HG02798 (cell line): Measurements from ENCODE around the gene DMD.
"Not testable (repeated sequence)": the region's sequence is repeated elsewhere in the genome, so short reads cannot be mapped to it uniquely, and the experiment has no call there.

Experiments used
- ATAC-seq: cut with Tn5 transposase; IDR thresholded peaks from one replicate; pipeline ENCODE4 v1.9.1; 2021; ENCODE audit warnings: mild to moderate bottlenecking; ENCODE audit not compliant: unreplicated experiment, poor library complexity

The DMD gene

DNA sequence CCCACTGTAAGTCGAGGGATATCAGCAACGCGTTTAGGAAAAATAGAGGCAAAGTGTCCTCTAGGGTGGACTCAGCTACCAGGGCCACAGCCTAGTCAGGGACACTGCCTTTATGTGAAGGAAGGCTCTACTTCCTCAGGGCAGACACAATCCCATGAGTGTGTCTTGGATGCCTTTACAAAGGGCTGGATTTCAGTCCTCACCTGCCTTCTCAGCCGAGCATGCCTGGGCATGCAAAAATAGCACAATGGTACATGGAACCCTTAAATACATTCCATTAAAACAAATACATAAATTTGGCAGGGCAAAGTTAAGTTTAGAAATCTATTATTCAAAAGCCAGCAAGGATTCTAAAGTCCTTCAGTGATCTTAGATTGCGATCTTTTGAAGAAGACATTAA, 51.1 kb downstream of the DMD start:
- ATAC-seq, result no peak

DNA sequence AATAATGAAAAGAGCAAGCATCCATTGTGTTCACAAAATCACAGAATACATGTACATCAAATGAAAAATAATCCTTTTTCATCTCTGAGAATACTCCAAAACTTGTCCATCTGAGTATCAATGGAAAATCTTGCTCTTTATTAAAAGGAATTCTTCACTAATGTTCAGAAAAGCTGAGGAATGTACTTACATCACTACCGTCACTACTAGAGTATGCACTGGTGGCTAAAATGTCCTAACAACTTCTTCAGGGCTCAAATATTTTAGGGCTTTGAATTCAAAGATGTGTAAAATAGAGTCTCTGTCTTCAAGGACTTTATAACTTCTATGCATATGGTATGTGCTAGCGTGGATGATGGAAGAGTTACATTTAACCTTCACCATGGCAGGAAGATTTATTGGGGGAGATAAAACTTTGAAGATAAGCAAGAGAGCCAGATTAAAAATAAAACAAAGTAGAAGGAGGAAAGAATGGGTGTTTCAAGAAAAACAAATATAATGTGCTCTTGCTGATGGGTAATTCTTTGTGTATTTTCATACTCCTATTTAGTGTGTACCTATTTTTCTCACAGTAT, 55.1 kb downstream of the DMD start:
- no peak for ATAC-seq

DNA sequence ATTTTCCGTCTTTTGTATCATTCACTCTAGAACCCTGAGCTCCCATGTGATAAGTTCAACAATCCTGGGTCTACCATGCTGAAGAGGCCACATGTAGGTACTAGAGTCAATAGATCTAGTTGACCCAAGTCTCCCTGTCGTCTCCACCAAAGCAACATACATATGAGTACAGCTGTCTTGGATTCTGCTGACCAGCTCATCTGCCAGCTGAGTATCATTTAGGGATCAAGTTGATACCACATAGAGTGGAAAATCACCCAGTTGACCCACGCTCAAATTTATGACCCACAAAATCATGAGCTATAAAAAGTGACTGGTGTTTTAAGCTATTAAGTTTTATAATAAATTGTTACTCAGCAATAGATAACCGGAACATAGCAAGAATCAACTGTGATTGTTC, 61.8 kb downstream of the DMD start:
- ATAC-seq, result no peak

DNA sequence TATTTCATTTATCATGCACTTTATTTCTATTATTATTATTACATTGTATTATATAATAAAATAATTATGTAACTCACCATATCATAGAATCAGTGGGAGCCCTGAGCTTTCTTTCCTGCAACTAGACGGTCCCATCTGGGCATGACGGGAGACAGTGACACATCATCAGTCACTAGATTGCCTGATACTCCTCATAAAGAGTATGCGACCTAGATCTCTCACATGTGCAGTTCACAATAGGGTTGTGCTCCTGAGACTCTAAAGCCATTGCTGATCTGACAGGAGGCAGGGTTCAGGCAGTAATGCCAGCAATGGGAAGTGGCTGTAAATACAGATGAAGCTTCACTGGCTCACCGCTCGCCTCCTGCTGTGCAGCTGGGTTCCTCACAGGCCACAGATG, 62.3 kb downstream of the DMD start:
- no peak for ATAC-seq

DNA sequence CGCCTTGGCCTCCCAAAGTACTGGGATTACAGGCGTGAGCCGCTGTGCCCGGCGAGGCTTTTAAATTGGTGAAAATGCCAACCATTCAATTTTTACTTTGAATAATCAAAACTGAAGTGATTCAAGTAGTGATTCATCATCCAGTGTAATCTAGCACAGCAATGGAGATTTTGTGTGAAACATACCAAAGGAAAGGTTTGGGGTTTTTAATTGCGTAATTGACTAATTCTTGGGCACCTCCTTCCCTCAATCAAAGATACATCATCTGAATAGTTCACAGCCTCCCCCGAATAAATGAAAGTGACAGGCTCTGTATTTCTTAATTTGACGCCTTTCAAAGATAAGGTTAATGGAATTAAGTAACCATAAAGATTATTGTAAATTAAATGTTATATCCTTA, 69.0 kb downstream of the DMD start:
- no peak for ATAC-seq

DNA sequence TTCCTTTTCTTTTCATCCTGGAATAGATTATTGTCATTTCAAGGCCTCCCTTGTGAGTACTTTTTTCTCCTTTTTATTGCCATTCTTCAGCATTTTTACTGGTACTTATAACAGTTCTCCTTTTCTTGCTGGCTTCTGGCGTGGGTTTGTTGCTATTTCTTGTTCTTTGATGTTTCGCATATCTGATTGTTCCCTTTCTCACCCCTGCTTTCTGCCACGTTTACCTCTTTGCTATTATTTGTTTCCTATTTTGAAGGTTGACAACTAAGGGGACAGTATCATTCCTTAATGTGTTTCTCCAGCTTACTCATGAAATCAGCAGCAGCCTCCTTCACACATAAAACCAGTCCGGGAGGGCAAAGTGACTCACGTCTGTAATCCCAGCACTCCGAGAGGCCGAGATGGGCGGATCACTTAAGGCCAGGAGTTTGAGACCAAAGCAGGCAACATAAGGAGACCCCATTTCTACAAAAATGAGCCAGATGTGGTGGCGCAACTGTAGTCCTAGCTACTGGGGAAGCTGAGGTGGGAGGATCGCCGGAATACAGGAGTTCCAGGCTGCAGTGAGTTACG, 72.6 kb downstream of the DMD start:
- ATAC-seq, result no peak

DNA sequence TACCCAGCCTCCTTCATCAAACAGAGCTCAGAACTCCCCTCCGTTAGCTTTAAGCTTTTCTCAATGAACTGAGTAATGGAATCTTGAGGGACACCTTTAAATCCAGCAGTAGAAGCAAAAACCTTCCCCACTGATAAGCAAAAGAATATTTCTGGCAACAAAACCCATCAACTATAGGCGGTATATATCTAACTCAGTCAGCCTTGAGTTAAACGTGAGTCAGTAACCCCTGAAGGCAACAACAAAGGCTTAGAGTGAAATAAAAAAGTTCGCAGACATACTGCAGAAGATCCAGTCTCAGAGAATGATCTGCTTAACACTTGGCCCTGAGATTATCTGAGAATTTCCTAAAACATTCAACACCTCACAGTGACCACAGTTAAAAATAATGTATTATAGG, 77.2 kb downstream of the DMD start:
- no peak for ATAC-seq

DNA sequence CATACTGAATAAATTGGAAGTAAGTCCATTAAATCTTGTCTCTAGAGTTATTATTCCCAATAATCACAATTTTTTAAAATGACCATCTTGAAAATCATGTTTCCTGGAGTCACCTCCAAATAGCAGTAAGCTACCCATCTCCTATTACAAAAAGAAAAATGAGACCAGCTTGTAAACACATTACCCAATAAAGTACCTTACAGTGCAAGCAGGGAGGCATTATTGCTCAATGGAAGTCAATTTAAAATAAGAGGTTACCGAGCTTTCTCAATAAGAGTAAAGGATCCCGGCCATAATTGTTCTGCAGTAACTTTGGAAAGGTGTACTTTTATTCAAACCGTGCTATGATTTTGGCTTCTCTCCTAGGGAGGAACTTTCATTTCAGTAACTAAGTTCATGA, 78.0 kb downstream of the DMD start:
- no peak for ATAC-seq

DNA sequence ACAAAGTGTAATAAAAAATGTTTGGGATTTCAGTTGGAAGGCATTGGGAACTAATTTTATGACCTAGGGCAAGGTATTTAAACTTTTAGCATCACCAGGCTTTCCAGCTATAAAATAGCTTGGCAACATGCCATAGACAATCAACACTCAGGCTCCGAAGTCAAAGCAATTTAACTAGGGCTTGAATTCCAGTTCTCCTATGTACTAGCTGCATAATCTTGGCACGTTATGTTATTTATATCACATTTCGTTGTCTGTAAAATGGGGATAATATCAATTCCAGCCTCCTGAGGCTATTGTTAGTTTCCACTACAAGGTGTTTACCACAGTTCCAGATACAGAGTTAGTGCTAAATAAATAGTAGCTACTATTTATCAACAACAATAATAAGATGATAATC, 78.8 kb downstream of the DMD start:
- ATAC-seq, result no peak

DNA sequence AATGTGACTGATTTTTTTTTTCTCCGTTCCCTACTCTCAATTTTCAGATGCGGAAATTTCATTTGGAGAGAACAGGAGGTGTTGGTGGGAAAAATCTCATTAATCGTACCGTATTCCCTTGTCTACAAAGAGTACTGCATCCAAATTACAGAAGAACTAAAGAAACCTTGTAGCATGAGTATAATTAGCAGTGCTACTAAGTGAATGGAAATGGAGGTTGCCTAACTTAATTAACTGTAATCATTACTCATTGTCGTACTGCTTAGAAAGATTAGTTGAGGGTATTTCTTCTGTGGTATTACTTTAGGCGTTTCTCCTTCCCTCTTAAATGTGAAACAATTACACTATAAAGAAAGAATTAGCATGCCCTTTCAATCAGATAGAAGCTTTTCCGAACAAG, 81.7 kb downstream of the DMD start:
- ATAC-seq, result no peak

DNA sequence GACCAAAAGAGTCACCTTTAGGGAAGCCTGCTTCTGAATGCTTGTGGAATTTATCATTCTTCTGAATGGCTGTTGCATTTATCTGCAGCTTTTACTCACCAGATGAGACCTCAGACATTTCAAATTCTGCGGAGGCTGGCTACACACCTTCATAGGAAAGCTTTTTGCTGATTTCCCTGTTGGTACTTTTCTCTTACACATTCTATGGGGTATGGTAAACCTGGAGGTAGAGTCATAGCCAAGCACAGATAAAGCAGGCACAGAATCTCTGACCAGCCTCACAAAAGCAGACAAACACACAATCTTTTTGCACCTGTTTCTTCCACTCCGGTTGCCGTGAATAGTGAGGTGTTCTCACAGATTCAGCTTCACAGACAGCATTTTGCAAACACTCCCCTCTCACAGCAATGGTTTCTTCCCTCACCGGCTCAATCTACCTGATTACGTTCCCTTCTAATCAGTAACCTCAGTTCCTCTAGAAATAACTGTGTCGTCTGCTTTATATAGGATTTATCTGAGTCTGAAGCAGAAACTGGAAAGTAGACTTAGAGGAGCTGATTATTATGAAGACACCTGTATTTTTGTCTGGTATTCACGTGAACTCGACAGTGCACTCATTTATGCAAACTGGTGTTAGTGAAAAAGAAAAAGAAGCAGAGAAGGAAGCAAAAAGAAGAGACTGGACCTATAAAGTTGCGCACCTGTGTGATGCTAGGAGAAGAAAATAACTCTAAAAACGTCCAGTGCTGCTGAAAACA, 83.1 kb downstream of the DMD start:
- ATAC-seq, result no peak

DNA sequence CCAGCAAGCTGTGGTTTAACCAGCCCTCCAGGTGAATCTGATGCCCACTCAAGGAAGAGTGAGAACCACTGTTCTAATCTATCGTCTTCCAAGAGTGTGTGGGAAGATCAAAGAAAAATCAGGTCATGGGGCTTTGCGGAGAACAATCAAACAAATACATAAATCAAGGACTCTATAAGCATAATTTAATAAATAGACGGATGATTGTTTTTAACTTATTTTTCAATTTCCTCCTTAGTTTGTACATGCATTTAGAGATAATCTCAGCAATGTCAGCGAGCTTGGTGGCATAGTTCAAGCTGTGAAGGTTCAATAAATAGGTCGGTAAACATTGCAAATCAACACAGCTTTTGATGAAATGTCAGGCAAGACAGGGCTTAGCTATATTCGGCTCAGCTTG, 84.9 kb downstream of the DMD start:
- ATAC-seq, result no peak

DNA sequence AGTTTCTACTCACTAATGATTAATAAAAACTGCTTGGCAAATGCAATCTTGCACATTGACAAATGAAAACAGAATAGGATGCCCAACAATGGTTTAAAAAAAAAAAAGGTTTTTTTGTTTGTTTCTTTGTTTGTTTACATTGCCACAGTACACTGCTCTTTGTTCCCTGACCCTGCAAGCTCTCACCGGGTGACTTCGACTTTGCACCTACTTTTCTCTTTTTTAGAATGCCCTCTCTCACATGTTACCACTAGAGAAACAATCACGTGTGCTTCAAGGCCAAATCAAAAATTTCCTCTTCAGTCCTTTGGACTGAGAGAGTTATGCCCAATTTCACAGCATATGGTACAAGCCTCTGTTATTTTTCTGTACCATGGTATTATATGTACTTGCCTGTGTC, 101.5 kb downstream of the DMD start:
- no peak for ATAC-seq

DNA sequence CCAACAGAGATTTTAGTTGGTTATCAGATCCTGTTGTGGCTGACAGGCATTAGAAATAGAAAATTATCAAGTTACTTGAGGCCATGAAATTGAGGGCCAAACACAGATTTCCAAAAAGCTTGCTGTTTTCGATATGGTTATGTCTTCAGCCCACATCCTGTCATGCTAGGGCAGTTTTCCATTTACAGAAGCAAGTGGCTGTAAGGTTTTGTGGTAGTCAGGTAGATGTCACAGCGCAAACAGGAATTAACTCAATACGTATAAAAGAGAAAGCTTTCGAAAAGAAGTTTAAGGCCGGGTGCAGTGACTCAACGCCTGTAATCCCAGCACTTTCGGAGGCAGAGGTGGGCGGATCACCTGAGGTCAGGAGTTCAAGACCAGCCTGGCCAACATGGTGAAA, 104.6 kb downstream of the DMD start:
- ATAC-seq, result no peak

DNA sequence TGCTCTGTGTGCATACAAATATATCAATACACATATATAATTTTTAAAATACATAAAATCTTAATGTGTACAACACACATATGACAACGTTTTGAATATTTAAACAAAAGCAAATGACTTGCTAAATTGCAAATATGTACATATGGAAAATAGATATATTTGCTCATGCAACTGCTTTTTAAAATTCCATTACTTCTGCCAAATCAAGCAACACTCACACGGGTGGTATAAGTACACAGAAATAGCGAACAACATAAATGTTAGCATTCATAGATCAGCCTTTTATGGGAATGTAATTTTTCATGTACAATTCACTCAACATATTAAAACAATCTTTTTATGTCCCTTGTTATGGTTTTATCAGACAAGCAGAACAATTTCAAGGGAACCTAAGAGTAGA, 116.3 kb downstream of the DMD start:
- no peak for ATAC-seq

DNA sequence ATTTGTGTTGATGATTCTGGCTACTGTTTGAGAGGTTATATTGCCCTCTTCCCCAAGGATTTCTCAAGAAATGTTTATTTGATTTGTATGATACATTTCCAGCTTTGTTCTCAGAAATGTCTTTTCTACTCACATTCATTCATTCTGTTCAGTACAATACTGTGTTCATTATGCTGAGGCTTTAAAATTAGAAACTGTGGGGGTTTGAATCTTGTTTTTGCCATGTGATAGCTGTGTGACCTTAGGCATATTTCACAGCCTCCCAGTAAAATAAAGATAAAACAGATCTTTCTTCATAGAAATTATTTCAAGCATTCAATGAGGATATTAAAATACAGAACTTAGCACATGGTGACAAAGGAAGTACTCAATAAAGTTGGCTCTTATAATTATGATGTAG, 123.9 kb downstream of the DMD start:
- ATAC-seq, result no peak

DNA sequence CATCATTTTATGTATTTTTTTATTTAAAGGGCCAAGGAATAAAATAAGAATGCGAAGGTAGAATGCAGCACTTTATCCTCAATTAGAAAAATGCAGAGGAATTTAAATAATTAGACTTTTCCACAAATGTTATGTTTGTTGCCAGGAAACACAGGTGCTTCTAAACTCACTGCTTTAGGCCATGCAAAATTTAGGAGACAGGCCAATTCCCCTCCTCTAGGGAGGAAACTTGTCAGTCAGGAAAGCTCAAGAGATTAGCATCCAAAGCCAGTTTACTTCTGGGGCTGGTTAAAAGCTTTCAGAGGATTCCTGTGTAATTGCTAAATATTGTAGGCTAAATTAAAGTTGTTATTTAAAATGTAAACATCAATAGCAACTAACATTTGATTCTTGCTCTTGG, 124.5 kb downstream of the DMD start:
- no peak for ATAC-seq

DNA sequence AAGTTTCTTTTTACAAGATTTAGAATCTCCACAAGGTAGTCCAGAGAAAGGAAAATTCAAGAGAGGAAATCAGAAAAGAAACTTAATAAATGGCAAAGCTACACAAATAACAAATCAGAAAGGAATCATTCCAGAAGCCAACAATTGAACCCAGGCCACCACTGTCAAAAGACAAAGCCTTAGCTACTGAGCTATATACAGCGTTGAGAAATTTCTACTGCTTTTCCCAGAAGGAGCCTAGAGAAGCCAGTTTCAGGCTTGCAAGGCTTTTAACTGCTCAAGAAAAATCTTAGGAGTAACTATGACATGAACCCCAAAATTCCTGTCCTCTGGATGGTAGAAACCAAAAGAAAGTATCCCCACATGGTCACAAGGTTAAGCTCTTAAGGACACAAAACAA, 129.0 kb downstream of the DMD start:
- no peak for ATAC-seq

DNA sequence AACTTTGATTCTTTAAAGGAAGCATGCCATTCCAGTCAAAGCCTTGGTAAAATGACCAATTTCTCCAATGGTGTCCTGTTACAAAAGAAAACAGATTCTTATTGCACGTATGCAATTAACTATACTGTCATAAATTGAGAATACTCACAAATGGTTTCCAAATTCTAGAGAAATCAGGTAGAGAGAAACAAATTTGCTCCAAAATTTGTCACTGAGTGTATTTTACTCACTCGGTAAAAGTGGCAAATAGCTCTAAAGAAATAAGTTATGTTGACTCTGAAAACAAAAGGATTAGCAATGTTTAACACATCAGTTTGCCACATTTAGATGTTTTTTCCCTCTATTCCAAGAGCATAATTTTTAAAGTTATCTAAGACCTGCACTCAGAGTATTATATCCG, 133.1 kb downstream of the DMD start:
- no peak for ATAC-seq

DNA sequence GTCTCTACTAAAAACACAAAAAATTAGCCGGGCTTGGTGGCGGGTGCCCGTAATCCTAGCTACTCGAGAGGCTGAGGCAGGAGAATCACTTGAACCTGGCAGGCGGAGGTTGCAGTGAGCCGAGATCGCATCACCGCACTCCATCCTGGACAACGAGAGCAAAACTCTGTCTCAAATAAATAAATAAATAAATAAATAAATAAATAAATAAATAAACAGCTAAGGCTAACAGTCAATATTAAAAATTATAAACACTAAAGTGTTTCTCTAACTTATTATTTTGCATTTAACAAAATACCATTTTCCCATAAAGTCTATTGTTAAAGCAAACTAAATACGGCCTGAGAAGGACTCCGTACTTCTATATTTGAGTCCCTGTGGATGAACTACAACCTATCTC, 137.7 kb downstream of the DMD start:
- ATAC-seq, result not testable (repeated sequence)

DNA sequence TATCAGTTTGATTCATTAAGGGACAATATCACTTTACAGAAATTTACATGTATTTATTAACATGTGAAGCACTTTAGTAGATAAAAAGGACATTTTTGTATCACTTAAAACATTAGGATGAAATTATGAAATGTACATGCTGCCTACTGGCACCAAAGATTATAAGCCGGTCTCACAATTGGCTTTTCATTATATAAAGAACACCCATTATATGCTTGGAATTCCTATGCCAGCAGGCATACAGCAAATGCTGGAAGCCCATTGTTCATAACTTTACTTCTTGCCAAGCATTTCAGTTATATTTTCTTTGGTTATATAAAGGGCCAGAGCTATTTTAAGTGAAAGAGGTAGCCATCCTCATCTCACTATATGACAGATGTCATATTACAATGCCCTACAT, 145.9 kb downstream of the DMD start:
- ATAC-seq, result no peak

DNA sequence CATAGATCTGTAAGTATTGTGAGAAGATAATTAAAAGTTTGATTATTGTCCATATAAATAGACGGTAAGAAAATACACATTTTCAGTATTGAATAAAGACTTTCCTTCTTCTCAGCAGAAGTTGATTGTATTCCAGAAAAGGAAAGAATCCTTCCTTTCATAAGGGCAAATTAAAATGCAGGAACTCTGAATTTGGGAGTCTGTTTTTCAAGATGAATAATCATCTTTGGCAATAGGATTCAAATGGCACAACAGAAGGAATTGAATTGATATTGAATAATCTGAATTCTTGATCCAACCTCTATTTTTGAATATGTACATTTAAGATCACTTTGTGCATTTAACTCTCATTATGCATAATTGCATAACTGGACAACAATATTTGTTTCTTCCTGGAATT, 149.3 kb downstream of the DMD start:
- no peak for ATAC-seq
